ENCODE data around the gene PRTG. TPM values are rescaled to one million over a fixed set of nuclear protein-coding genes. Genes with fewer than 3 reads are reported as not detected.

The PRTG gene
- total and polyA plus RNA-seq, 2 donors (not counting 3 experiments of a cell fraction or from before 2014, with no cell fraction given), result 3.4 to 12.4 TPM

DNA sequence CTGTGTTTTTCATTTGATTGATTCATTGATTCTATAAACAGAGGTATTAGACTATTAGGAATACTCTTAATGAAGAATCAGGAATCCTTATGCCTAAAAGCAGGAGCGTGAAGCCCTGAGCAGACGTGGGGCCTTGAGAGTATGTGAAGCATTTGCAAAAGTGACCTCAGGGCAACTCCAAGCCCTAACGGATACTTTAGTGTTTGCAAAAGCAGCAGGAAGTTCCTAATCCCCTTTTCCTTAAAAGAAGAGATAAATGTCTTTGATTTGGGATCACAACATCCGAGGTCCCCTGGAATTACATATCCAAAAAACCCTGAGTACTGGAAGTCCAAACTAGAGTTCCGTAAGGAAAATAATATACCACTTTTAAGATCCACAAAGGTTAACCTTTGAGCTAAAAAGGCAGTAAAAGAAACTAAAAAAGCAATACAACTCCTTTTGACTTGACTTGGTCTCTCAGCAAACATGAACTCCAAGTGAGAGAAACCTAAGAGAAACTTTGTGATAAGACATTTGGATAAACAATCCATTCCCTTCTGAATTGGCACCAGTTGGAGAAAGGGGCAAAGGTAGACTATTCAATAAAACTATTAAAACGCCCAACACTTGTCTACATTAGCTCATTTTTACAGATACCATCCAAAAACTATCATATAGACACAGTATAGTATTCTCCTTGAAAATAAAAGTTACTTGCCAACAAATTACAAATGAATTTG, 27.4 kb downstream of the PRTG start:
- CTCF ChIA-PET, result interaction anchor here (0.7 kb wide), 1 partner anchor 16 kb away, joined by 3 read pairs; no protein-coding TSS in a partner anchor

More for the DNA sequence above, 27.4 kb downstream of the PRTG start:
- H3K9me3 ChIP-seq (replicated peaks; ENCODE audit: control insufficient read depth, insufficient read depth, low read length), result no peaks in the 10 kb centered on the region
- no peaks in the 10 kb centered on the region for H3K79me2 ChIP-seq (ENCODE audit: control insufficient read depth, insufficient read depth, low read length)
- no peak overlapping the region for H2AFZ ChIP-seq (ENCODE audit: low read depth, low read length)
- H4K20me1 ChIP-seq (replicated peaks; ENCODE audit: control insufficient read depth, extremely low read depth, insufficient read depth, low read length), result no peaks in the 10 kb centered on the region
- no peak for DNase-seq (ENCODE audit: low read depth, low spot score)
- H3K27ac ChIP-seq (ENCODE audit: insufficient read depth, low read depth, low read length), result no peak overlapping the region
- H3K27me3 ChIP-seq (ENCODE audit: control insufficient read depth in 2 of 2, insufficient read depth in 2 of 2, low read length in 2 of 2), result no peaks in the 10 kb centered on the region
- H3K4me1 ChIP-seq (ENCODE audit: control insufficient read depth, extremely low read depth, insufficient read depth, low read length), result no peaks in the 10 kb centered on the region
- H3K9me1 ChIP-seq (replicated peaks; ENCODE audit: control insufficient read depth, extremely low read depth, insufficient read depth, low read length), result no peaks in the 10 kb centered on the region
- H3K9ac ChIP-seq (replicated peaks; ENCODE audit: extremely low read depth, insufficient read depth, low read length), result no peak overlapping the region
- no peak for FAIRE-seq
- intact Hi-C loops (cut with micrococcal nuclease), result no loop called here
- TF ChIP-seq FOS (IDR thresholded peaks at IDR 0.05; ENCODE audit: borderline replicate concordance, insufficient read depth, low read length), result no peak
- no peak for TF ChIP-seq POLR2AphosphoS5 (IDR thresholded peaks at IDR 0.05; ENCODE audit: insufficient read depth, low read depth, low read length)
- no peak for TF ChIP-seq EZH2 (IDR thresholded peaks at IDR 0.05; ENCODE audit: borderline replicate concordance, low read depth, low read length, severe bottlenecking)
- no peak for TF ChIP-seq MAX (IDR thresholded peaks at IDR 0.05; ENCODE audit: insufficient read depth, insufficient read length)
- TF ChIP-seq MYC (IDR thresholded peaks at IDR 0.05; ENCODE audit: low read depth, low read length), result no peak
- no peak for TF ChIP-seq GATA2 (IDR thresholded peaks at IDR 0.05; ENCODE audit: insufficient read depth, insufficient read length, low read depth, low read length)
- TF ChIP-seq, protein P1, sequence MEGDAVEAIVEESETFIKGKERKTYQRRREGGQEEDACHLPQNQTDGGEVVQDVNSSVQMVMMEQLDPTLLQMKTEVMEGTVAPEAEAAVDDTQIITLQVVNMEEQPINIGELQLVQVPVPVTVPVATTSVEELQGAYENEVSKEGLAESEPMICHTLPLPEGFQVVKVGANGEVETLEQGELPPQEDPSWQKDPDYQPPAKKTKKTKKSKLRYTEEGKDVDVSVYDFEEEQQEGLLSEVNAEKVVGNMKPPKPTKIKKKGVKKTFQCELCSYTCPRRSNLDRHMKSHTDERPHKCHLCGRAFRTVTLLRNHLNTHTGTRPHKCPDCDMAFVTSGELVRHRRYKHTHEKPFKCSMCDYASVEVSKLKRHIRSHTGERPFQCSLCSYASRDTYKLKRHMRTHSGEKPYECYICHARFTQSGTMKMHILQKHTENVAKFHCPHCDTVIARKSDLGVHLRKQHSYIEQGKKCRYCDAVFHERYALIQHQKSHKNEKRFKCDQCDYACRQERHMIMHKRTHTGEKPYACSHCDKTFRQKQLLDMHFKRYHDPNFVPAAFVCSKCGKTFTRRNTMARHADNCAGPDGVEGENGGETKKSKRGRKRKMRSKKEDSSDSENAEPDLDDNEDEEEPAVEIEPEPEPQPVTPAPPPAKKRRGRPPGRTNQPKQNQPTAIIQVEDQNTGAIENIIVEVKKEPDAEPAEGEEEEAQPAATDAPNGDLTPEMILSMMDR (IDR thresholded peaks at IDR 0.05; ENCODE audit: extremely low read depth in 1 of 2, insufficient read depth in 1 of 2, low read depth in 1 of 2, low read length in 2 of 2), result no peak
- TF ChIP-seq JUN (IDR thresholded peaks at IDR 0.05; ENCODE audit: borderline replicate concordance, insufficient read depth, insufficient read length, low read depth), result no peak
- TF ChIP-seq POLR2A (IDR thresholded peaks at IDR 0.05; ENCODE audit: low read depth, low read length), result no peak
- H3K4me2 ChIP-seq (ENCODE audit: insufficient read depth, low read length), result no peak overlapping the region
- no peaks in the 10 kb centered on the region for H3K36me3 ChIP-seq (ENCODE audit: control insufficient read depth in 2 of 2, extremely low read depth in 1 of 2, insufficient read depth in 2 of 2, low read length in 2 of 2)
- no TSS peak for BruUV-seq (replicated peaks)
- no peak overlapping the region for H3K4me3 ChIP-seq (replicated peaks in 1 of 3; ENCODE audit: insufficient read depth in 1 of 3, low read depth in 1 of 3, low read length in 3 of 3)
- POLR2A ChIA-PET, result no interaction called here
- dilution Hi-C loops (cut with MboI; ENCODE audit: extremely low pct_ligation_motif_present, low sequenced_read_pairs), result no loop called here

All from endothelial cell of umbilical vein (primary cell).